Glutamatergic neuron (in vitro differentiated cells): Measurements from ENCODE around the gene HEXD. TPM values are rescaled to one million over a fixed set of nuclear protein-coding genes. Genes with fewer than 3 reads are reported as not detected.

ENCODE experiments used
- DNase-seq: peaks from one replicate; pipeline ENCODE4 v3.0.0; 2022
- H3K27ac Mint-ChIP-seq: one replicate; pipeline ENCODE4 v1.8.0; 2020; ENCODE audit warnings: mild to moderate bottlenecking, mixed read lengths, inconsistent platforms; ENCODE audit not compliant: unreplicated experiment
- H3K27me3 Mint-ChIP-seq: one replicate; pipeline ENCODE4 v1.8.0; 2020; ENCODE audit warnings: mild to moderate bottlenecking, moderate library complexity, mixed read lengths, inconsistent platforms; ENCODE audit not compliant: unreplicated experiment
- H3K36me3 Mint-ChIP-seq: one replicate; pipeline ENCODE4 v1.8.0; 2020; ENCODE audit warnings: mild to moderate bottlenecking, mixed read lengths, inconsistent platforms; ENCODE audit not compliant: unreplicated experiment
- H3K4me1 Mint-ChIP-seq: one replicate; pipeline ENCODE4 v1.8.0; 2020; ENCODE audit warnings: mild to moderate bottlenecking, low read depth, mixed read lengths, inconsistent platforms; ENCODE audit not compliant: unreplicated experiment
- H3K4me3 Mint-ChIP-seq: one replicate; pipeline ENCODE4 v1.8.0; 2020; ENCODE audit warnings: mild to moderate bottlenecking, mixed read lengths, inconsistent platforms; ENCODE audit not compliant: unreplicated experiment
- H3K9me3 Mint-ChIP-seq: one replicate; pipeline ENCODE4 v1.8.0; 2020; ENCODE audit warnings: mild to moderate bottlenecking, moderate library complexity, mixed read lengths, inconsistent platforms; ENCODE audit not compliant: unreplicated experiment
- total RNA-seq: library from RNA; stranded (reverse); fragmentation: NEBNext Ultra II Directional; extraction: Animal tissue kit (Norgen Biotek cat#: 25700); gene quantifications from one replicate; pipeline ENCODE4 v1.2.1, GENCODE V29; 2021; ENCODE audit not compliant: unreplicated experiment
- TF ChIP-seq, protein P1 (sequence below): fragments of 200-600 bp; sonication (generic); IDR thresholded peaks from one replicate; pipeline ENCODE4 v1.5.0; 2021; ENCODE audit not compliant: partially characterized antibody, unreplicated experiment

HEXD gene
- total RNA-seq, 1 donor from 2014 or later, result 58.7 TPM

- H3K4me1 Mint-ChIP-seq, result peaks cover 14% of the 10 kb centered on the region
- no peak overlapping the region for H3K27ac Mint-ChIP-seq
- H3K9me3 Mint-ChIP-seq, result peaks cover 4% of the 10 kb centered on the region
- no peak for DNase-seq
- TF ChIP-seq, protein P1, sequence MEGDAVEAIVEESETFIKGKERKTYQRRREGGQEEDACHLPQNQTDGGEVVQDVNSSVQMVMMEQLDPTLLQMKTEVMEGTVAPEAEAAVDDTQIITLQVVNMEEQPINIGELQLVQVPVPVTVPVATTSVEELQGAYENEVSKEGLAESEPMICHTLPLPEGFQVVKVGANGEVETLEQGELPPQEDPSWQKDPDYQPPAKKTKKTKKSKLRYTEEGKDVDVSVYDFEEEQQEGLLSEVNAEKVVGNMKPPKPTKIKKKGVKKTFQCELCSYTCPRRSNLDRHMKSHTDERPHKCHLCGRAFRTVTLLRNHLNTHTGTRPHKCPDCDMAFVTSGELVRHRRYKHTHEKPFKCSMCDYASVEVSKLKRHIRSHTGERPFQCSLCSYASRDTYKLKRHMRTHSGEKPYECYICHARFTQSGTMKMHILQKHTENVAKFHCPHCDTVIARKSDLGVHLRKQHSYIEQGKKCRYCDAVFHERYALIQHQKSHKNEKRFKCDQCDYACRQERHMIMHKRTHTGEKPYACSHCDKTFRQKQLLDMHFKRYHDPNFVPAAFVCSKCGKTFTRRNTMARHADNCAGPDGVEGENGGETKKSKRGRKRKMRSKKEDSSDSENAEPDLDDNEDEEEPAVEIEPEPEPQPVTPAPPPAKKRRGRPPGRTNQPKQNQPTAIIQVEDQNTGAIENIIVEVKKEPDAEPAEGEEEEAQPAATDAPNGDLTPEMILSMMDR, result no peak
- H3K36me3 Mint-ChIP-seq, result peaks cover 8% of the 10 kb centered on the region
- no peak overlapping the region for H3K4me3 Mint-ChIP-seq
- peaks cover 2% of the 10 kb centered on the region for H3K27me3 Mint-ChIP-seq
Observed at GRCh38 chr17:82415786-82416185, 2.4 kb upstream of the HEXD start.

- H3K27me3 Mint-ChIP-seq, result peaks cover 2% of the 10 kb centered on the region
Observed at GRCh38 chr17:82416264-82416663, 1.9 kb upstream of the HEXD start.

DNA sequence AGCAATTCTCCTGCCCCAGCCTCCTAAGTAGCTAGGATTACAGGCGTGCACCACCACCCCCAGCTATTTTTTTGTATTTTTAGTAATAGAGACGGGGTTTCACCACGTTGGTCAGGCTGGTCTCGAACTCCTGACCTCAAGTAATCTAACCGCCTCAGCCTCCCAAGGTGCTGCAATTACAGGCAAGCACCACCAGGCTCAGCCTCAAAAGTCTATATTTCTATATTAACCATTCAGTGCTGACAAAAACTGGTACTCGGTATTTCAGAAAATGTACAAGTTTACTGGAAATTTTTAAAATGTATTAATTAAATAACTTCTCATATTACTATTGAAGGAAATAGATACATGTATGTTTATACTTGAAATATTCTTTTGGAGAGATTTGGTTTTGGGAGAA lies 1.4 kb upstream of the HEXD start:
- peaks cover 2% of the 10 kb centered on the region for H3K27me3 Mint-ChIP-seq
- no peak overlapping the region for H3K4me3 Mint-ChIP-seq
- H3K9me3 Mint-ChIP-seq, result peaks cover 6% of the 10 kb centered on the region
- H3K4me1 Mint-ChIP-seq, result peaks cover 14% of the 10 kb centered on the region
- no peak for DNase-seq
- TF ChIP-seq, protein P1, result peak; percentile 49
- peaks cover 15% of the 10 kb centered on the region for H3K36me3 Mint-ChIP-seq
- H3K27ac Mint-ChIP-seq, result no peak overlapping the region

More at GRCh38 chr17:82416264-82416663, 1.9 kb upstream of the HEXD start:
- Mint-ChIP-seq H3K4me1 (peaks cover 14% of the 10 kb centered on the region), H3K9me3 (peaks cover 4% of the 10 kb centered on the region), H3K36me3 (peaks cover 13% of the 10 kb centered on the region), H3K27ac (no peak overlapping the region), H3K4me3 (no peak overlapping the region)
- DNase-seq, result no peak
- TF ChIP-seq, protein P1, result no peak

DNA sequence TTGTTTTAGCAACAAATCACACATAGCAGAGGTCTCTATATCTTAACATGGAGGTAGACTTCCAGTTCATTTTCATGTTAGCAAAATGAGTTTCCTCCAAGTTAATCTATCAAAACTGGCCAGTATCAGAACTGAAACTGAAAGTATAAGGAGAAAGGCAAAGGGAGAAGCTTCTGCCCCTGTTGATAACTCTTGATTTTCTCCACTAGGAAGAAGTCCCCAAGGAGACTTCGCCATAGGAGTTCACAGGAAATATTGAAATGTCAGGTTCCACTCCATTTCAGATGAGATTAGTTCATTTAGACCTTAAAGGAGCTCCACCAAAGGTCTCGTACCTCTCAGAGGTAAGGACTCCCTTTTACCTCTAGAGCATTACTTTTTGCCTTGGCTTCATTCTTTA lies 1.4 kb downstream of the HEXD start:
- no peak for DNase-seq
- Mint-ChIP-seq H3K4me1 (peaks cover 10% of the 10 kb centered on the region), H3K27ac (no peak overlapping the region), H3K27me3 (peaks cover 4% of the 10 kb centered on the region), H3K4me3 (peak overlapping the region; percentile 86), H3K9me3 (peaks cover 19% of the 10 kb centered on the region), H3K36me3 (peaks cover 28% of the 10 kb centered on the region)
- TF ChIP-seq, protein P1, result no peak

- H3K27ac Mint-ChIP-seq, result peak overlapping the region; percentile 44
- peaks cover 5% of the 10 kb centered on the region for H3K27me3 Mint-ChIP-seq
- DNase-seq, result no peak
Observed at GRCh38 chr17:82424001-82424862, 6.1 kb downstream of the HEXD start.

More at GRCh38 chr17:82424001-82424862, 6.1 kb downstream of the HEXD start:
- Mint-ChIP-seq H3K36me3 (peaks cover 28% of the 10 kb centered on the region), H3K9me3 (peaks cover 15% of the 10 kb centered on the region), H3K4me1 (no peaks in the 10 kb centered on the region), H3K4me3 (no peak overlapping the region)
- TF ChIP-seq, protein P1, result peak; percentile 59
